Ecto neural progenitor cell (in vitro differentiated cells): Measurements from ENCODE around the gene TMEM260.

Experiments
- DNase-seq: peaks from one replicate; pipeline ENCODE4 v3.0.0-alpha.2; 2018; ENCODE audit warnings: low spot score

The TMEM260 gene

GRCh38 chr14:56579345-56580220 lies at the start of gene TMEM260:
Gene TMEM260 (plus strand): TSS chr14:56579798. CDS start chr14:56579915, 117 bp downstream.
- peak; percentile 92 for DNase-seq

DNA sequence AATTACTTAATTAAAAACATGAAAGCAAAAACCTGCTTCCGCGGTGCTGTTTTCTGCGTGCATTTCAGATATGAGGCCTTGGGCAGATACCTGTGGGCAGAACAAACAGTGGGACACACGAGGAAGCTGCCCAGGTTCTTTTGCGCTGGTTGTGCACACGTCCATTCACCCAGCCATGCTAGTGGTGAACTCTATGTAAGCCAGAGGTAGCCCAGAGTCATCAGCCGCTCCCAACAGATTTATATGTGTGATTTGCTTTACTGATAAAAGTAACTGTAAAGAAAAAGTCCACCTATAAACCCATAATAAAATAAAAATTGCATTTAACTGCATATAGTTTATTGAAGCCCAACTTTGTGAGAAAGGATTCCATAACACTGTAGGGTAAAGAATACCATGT lies 47.1 kb upstream of the TMEM260 start:
- no peak for DNase-seq

DNA sequence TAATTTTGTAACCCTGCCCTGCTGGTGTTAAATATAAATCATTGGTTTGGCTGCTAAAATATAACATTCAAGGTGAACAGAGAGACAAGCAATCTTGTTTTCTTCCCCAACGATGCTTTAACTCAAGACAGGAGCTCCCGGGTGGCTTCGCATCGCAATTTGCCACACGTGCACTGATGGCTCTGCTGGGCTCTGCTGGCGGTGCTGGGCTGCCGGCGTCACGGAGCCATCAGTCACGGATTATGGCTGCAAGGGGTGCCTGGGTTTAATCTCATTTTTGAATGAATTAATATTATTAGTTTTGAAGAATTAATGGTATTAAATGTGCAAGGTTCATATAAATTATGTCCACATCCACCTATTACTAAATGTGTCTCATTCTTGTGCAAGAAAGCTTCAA lies 44.9 kb upstream of the TMEM260 start:
- no peak for DNase-seq

GRCh38 chr14:56539862-56540261 lies 39.7 kb upstream of the TMEM260 start:
- no peak for DNase-seq

DNA sequence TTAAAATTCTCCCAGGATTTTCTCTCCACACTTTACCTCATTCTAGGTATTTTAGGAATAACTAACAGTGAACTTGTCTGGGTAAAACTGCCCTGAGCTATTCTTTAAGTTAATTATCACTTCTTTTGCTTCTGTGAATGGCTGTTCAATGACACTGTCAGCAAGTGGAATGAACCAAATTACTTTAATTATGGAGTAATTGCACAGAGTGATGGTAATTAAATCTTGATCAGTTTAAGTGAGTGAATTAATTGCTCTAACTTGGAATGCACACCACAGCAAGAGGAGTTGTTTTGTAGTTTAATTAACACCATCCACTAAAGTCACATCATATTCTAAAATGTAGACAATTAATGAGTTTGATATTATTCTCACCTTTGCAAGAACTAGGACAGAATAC lies 36.2 kb upstream of the TMEM260 start:
- DNase-seq = no peak

GRCh38 chr14:56549721-56550120 lies 29.9 kb upstream of the TMEM260 start:
- DNase-seq = no peak

GRCh38 chr14:56552615-56553014 lies 27.0 kb upstream of the TMEM260 start:
- DNase-seq = no peak

GRCh38 chr14:56554301-56554700 lies 25.3 kb upstream of the TMEM260 start:
- no peak for DNase-seq

- no peak for DNase-seq
Measured at GRCh38 chr14:56555921-56556570, 23.6 kb upstream of the TMEM260 start.

DNA sequence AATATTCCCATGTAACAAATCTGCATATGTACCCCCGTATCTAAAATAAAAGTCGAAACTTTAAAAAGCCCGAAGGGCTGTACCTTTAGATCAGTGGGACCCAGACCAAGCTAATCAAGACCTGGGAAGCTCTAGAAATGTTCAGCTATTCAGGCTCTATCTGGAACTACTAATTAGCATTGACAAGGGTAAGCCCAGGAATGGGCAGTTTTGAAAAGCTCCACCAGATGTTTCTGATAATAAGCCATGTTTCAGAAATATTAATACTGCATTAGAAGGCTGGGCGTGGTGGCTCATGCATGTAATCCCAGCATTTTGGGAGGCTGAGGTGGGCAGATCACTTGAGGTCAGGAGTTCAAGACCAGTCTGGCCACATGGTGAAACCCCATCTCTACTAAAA lies 20.4 kb upstream of the TMEM260 start:
- no peak for DNase-seq

DNA sequence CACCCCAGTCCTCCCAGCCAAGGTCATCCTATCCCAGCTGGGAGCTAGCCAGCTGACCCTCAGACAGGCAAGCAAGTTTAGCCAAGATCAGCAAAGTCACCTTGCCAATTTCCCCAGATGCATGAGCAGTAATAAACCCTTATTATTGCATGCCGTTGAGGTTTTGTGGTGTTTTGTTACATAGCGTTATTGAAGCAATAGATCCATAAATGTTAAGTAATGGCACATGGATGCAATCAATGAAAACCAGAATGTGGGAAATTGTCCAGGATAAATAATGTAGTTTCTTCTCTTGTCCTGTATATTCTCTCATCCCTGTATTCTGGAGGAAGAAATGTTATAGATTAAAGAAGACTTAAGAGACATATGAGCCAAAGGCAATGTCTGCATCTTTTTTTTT lies 18.0 kb upstream of the TMEM260 start:
- no peak for DNase-seq

DNA sequence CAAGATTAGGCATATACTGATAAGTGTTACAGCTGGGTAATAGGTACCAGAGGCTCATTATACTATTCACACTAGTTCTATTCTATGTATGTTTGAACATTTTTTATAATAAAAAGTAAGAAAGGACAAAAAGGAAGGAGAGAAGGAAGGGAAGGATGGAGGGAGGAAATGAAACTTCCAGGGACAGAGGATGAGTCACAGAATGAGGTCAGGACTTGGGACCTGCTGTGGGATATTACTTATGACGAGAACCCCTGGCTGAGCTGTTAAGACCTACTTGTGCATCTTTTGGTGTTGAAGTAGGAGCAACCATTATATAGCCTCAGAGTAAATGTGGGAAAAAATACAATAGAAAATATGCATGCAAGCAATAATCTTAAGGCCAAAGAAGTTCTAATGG lies 16.7 kb upstream of the TMEM260 start:
- DNase-seq = no peak

- DNase-seq = no peak
Measured at GRCh38 chr14:56569174-56569573, 10.4 kb upstream of the TMEM260 start.

- no peak for DNase-seq
Measured at GRCh38 chr14:56570295-56570694, 9.3 kb upstream of the TMEM260 start.

- DNase-seq = no peak
Measured at GRCh38 chr14:56580221-56580711, 668 bp downstream of the TMEM260 start.

DNA sequence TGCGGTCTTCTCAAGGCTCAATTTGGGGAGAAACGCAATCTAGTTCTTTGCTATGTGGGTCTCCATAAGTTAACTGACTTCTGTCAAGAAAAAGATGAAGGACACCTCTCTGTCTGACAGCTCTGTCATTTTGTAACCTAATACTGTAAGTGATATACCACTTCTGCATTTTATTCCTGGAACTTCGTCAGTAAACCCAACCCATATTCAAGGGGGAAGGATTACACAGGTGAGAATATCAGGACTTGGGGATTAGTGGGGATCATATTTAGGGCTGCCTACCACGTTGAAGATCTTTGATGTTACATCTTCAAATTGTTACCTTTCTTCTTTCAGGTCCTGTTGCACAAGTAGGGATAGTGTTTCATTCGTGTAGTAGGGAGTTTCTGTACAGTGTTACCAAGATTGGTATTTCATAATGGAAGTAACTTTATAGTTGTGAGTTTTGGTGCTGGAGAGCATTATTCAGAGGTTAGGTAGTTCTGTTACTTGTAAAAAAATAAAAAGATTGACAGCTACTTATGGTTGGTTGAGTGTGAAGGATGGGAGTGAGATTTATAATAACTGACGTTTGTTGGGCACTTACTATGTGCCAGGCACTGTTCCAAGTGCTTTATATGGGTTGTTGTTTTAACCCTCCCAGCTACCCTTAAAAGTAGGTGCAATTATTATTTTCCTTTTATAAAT lies 1.6 kb downstream of the TMEM260 start:
- no peak for DNase-seq

DNA sequence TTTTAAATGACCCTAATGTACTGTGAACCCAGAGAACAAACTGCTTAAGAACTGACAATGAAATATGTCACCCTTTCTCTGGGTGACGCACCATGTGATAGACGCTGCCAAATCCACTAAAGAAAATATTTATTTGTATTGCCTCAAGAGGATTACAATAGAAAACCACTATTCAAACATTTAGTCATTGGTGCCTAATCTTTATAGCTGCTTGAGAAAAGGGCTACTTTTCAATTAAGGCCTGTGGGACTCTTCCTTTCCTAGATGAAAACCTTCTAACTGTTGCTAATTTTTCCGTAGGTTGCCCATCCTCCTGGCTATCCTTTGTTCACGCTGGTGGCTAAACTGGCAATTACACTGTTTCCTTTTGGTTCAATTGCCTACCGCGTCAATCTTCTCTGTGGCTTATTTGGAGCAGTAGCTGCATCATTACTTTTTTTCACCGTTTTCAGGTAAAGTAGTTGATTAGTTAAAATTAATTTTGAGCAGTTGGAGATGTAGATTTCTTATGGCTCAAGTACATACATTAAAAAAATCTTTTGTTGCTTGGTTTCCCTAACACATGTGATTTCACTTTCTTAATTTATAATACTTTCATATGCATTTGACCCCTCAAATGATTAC lies 6.0 kb downstream of the TMEM260 start:
- no peak for DNase-seq

DNA sequence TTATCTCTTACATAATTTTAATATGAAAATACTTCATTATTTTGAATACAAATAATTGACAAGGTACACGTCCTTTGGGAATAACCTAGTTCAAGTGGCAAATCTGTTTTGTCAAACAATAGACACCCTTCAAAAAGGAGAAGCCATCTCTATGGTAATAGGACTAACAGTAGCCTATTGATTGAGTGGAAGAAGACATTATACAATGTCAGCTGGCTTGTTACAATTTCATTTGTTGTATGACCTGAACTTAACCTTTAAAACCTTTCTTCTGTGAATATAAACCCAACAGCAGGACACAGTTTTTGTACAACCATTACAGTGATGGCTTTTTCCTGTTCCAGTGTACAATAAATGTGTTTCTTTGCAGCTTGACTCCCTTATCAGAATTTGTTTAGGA lies 8.1 kb downstream of the TMEM260 start:
- DNase-seq = no peak

- peak; percentile 75 for DNase-seq
Measured at GRCh38 chr14:56590535-56590960, 10.9 kb downstream of the TMEM260 start.

DNA sequence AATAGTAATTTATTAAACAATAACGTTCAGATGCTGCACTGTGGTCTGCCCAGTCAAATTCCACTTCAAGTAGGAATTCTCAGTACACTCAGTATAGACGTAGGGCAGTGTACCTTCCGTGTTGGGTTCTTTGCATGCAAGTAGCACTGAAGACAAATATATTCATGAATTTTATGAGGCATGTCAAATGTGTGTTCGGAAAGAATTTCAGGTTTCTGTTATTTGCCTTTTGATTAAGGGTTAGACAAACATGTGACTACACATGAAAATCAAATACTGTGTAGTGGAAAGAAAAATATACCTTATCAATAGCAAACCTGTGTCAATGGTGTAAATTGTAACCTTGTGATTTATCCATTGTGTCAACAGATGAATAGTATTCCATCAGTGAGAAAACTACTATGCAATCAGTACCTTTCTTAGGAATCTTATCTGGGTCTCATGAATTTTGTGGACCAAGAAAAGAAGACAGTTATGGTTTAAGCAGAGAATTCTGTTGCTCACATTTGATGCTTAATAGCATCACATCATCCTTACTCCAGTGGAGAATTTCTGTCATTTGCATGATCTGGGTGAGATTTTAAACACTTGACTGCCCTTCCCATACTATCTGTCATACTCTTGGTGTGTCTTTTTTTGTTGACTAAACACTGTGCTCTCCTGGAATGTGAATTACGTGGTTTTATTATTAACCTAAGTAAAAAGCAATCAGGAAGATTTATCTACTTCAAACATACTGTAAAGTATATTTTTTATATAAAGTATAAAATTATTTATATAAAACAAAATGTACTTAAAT lies 13.3 kb downstream of the TMEM260 start:
- DNase-seq = no peak

DNA sequence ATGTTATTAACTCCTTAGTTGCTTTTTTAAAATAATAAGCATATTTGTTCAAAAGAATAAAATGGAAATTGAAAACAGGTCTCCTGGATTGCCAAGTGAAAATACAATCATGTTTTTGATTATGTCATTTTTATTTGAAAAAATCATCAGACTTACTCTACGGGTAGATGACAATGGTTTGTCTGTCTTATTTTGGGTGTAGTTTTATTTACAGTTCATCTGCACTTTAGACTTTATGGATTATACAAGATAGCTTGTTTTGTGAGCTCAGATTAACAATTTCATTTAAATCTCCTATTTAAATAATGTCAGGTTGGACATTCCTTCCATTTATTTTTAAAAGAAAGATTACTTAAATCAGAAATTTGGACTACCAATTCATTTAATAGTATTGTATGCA lies 14.8 kb downstream of the TMEM260 start:
- DNase-seq = no peak
